MCF 10A (cell line): Measurements from ENCODE around the gene ATF7IP. TPM values are rescaled to one million over a fixed set of nuclear protein-coding genes. Genes with fewer than 3 reads are reported as not detected.

ENCODE experiments used
- BruUV-seq: library from RNA; stranded (reverse); fragments of 400-500 nt; replicated peaks from 2 replicates; lab custom pipeline; 2021; lab: Mats Ljungman, UMichigan
- CTCF ChIA-PET: fragments of 300-600 bp; sonication (Branson Sonifier 250); formaldehyde crosslinking; extraction: SDS; loops from one replicate; lab custom pipeline; 2021; ENCODE audit warnings: antibody characterized with exemption, inconsistent platforms; lab: Yijun Ruan, JAX
- POLR2A ChIA-PET: fragments of 300-600, 350-650 bp; sonication (Branson Sonifier 250); formaldehyde crosslinking; extraction: SDS; loops from one replicate; lab custom pipeline; 2020; ENCODE audit warnings: antibody characterized with exemption, inconsistent platforms; lab: Yijun Ruan, JAX
- DNase-seq: peaks from one replicate; pipeline ENCODE4 v3.0.0-alpha.2; 2018; ENCODE audit not compliant: unreplicated experiment
- H3K27ac Mint-ChIP-seq: one replicate; pipeline ENCODE4 v1.8.0; 2022; ENCODE audit warnings: mild to moderate bottlenecking, low read depth, mixed read lengths; ENCODE audit not compliant: unreplicated experiment
- H3K27me3 Mint-ChIP-seq: one replicate; pipeline ENCODE4 v1.8.0; 2022; ENCODE audit warnings: mixed read lengths; ENCODE audit not compliant: insufficient read depth, unreplicated experiment
- H3K36me3 Mint-ChIP-seq: one replicate; pipeline ENCODE4 v1.8.0; 2022; ENCODE audit warnings: mild to moderate bottlenecking, moderate library complexity, mixed read lengths; ENCODE audit not compliant: insufficient read depth, unreplicated experiment
- H3K4me1 Mint-ChIP-seq: one replicate; pipeline ENCODE4 v1.8.0; 2022; ENCODE audit warnings: mixed read lengths; ENCODE audit not compliant: insufficient read depth, unreplicated experiment
- H3K4me3 Mint-ChIP-seq: one replicate; pipeline ENCODE4 v1.8.0; 2022; ENCODE audit warnings: mild to moderate bottlenecking, moderate library complexity, mixed read lengths; ENCODE audit not compliant: unreplicated experiment
- H3K9me3 Mint-ChIP-seq: one replicate; pipeline ENCODE4 v1.8.0; 2022; ENCODE audit warnings: mixed read lengths; ENCODE audit not compliant: unreplicated experiment
- intact Hi-C: fragments of 100-400 bp; cut with micrococcal nuclease; formaldehyde crosslinking; loops from 2 replicates; pipeline ENCODE4 v1.14.1; 2022
- total RNA-seq: library from RNA; stranded (reverse); gene quantifications from 2 replicates; pipeline ENCODE4 v1.2.3, GENCODE V29; 2022
- TF ChIP-seq, protein P1 (sequence below): fragments of 200-600 bp; IDR thresholded peaks from one replicate; pipeline ENCODE4 v1.8.0; 2022; ENCODE audit warnings: antibody characterized with exemption, mild to moderate bottlenecking; ENCODE audit not compliant: unreplicated experiment

Gene ATF7IP
- total RNA-seq, 1 experiment from 2014 or later, result 29.4 TPM

DNA sequence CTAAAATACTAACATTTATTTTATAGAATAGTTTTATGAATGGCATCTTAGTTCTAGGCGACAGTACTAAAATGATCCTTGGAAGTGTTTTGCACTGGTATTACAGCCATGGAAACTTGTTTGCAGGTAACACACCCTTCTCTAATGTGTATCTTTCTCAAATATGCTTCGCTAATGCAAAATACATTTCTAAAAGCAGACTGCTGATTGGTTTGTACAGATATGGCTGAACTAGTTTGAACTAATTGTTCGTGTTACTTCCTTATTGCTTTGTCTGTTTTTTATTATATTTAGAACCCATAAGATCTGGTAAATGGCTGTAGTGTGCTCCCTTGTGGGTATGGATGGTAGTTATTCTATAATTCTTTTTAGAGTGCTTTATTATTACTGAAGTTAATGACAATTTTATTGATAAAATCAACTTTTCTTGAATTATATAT lies 53.0 kb downstream of the ATF7IP start:
- Mint-ChIP-seq H3K27ac (no peak overlapping the region), H3K9me3 (peaks cover 14% of the 10 kb centered on the region)

DNA sequence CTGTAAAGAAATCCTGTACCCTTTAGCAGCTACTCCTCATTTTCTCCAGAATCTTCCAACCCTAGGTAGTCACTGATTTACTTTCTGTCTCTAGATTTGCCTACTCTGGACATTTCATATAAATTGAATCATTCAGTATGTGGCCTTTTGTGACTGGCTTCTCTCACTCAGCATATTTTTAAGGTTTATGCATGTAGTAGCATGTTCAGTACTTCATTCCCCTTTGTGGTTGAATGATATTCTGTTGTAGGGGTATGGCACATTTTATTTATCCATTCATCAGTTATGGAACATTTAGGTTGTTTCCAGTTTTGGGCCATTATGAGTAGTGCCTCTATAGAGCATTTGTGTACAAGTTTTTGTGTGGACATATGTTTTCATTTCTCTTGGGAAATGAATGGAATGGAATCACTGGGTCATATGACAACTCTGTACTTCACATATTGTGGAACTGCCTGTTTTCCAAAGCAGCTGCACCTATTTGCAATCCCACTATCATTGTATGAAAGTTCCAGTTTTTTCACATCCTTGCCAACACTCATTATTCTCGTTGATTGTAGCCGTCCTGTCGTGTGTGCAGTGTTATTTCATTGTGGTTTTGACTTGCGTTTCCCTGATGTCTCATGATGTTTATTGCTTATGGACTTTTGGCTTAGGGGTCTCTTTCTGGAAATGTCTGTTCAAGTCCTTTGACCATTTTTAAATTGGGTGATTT lies 57.2 kb downstream of the ATF7IP start:
- peaks cover 26% of the 10 kb centered on the region for H3K9me3 Mint-ChIP-seq
- H3K4me3 Mint-ChIP-seq, result no peak overlapping the region
- TF ChIP-seq, protein P1, sequence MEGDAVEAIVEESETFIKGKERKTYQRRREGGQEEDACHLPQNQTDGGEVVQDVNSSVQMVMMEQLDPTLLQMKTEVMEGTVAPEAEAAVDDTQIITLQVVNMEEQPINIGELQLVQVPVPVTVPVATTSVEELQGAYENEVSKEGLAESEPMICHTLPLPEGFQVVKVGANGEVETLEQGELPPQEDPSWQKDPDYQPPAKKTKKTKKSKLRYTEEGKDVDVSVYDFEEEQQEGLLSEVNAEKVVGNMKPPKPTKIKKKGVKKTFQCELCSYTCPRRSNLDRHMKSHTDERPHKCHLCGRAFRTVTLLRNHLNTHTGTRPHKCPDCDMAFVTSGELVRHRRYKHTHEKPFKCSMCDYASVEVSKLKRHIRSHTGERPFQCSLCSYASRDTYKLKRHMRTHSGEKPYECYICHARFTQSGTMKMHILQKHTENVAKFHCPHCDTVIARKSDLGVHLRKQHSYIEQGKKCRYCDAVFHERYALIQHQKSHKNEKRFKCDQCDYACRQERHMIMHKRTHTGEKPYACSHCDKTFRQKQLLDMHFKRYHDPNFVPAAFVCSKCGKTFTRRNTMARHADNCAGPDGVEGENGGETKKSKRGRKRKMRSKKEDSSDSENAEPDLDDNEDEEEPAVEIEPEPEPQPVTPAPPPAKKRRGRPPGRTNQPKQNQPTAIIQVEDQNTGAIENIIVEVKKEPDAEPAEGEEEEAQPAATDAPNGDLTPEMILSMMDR, result no peak
- BruUV-seq, result no TSS peak
- no peaks in the 10 kb centered on the region for H3K27me3 Mint-ChIP-seq
- peaks cover 25% of the 10 kb centered on the region for H3K36me3 Mint-ChIP-seq
- H3K4me1 Mint-ChIP-seq, result no peaks in the 10 kb centered on the region
- CTCF ChIA-PET, result interaction anchor here (0.7 to 0.9 kb wide), 2 partner anchors 17 to 56 kb away, joined by 3 read pairs; no protein-coding TSS in a partner anchor
- POLR2A ChIA-PET, result interaction anchor here (0.6 to 1.2 kb wide), 4 partner anchors 12 to 57 kb away, joined by 3 to 7 read pairs (median 4); partner anchors contain the start of gene ATF7IP
- H3K27ac Mint-ChIP-seq, result no peak overlapping the region
- intact Hi-C loops, result no loop called here
- no peak for DNase-seq

More for the DNA sequence above, 53.0 kb downstream of the ATF7IP start:
- TF ChIP-seq, protein P1, result no peak
- intact Hi-C loops, result loop anchor here (5.0 kb wide), 1 partner anchor 51 kb away; the partner anchor contains the start of gene ATF7IP
- ChIA-PET CTCF (interaction anchor here (0.7 to 1.1 kb wide), 3 partner anchors 46 to 149 kb away, joined by 3 to 5 read pairs (median 3); partner anchors contain the start of gene ATF7IP), POLR2A (interaction anchor here (1.4 to 1.5 kb wide), 2 partner anchors 16 to 53 kb away, joined by 5 to 11 read pairs; partner anchors contain the start of gene ATF7IP)
- Mint-ChIP-seq H3K27me3 (no peaks in the 10 kb centered on the region), H3K36me3 (peaks cover 14% of the 10 kb centered on the region), H3K4me1 (no peaks in the 10 kb centered on the region), H3K4me3 (no peak overlapping the region)
- no peak for DNase-seq
- no TSS peak for BruUV-seq

DNA sequence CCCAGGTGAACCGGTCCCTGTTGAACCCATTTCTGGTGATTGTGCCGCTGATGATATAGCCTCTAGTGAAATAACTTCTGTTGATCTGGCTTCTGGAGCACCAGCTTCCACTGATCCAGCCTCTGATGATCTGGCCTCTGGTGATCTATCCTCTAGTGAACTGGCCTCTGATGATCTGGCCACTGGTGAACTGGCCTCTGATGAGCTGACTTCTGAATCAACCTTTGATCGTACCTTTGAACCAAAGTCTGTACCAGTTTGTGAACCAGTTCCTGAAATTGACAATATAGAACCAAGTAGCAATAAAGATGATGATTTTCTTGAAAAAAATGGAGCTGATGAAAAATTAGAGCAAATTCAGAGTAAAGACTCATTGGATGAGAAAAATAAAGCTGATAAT lies 59.1 kb downstream of the ATF7IP start:
- CTCF ChIA-PET, result interaction anchor here (0.6 to 0.7 kb wide), 2 partner anchors 38 to 688 kb away, joined by 3 read pairs; no protein-coding TSS in a partner anchor
- peaks cover 25% of the 10 kb centered on the region for H3K36me3 Mint-ChIP-seq
- H3K4me3 Mint-ChIP-seq, result no peak overlapping the region
- TF ChIP-seq, protein P1, result no peak
- no peaks in the 10 kb centered on the region for H3K4me1 Mint-ChIP-seq
- no peak for DNase-seq
- H3K9me3 Mint-ChIP-seq, result peaks cover 27% of the 10 kb centered on the region
- no peaks in the 10 kb centered on the region for H3K27me3 Mint-ChIP-seq
- TSS peak; percentile 54 for BruUV-seq
- POLR2A ChIA-PET, result interaction anchor here (1.0 to 1.6 kb wide), 3 partner anchors 13 to 187 kb away, joined by 3 read pairs; no protein-coding TSS in a partner anchor
- intact Hi-C loops, result no loop called here
- H3K27ac Mint-ChIP-seq, result no peak overlapping the region

DNA sequence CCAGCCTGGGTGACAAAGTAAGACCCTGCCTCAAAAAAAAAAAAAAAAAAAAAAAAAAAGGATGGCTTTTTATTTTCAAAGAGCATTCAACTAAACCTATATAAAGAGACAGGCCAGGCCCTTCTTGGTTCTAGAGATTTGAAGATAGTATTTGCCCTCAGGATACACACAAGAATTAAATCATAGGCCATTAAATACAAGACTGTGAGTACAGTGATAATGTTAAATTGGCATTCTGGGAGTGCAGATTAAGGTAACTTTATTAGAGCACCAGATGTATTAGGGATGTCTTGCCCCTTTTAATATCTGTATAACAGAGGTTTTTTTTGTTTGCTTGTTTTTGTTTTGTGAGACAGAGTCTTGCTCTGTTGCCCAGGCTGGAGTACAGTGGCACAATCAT lies 61.3 kb downstream of the ATF7IP start:
- intact Hi-C loops, result no loop called here
- POLR2A ChIA-PET, result interaction anchor here (1.0 kb wide), 1 partner anchor 14 kb away, joined by 4 read pairs; no protein-coding TSS in a partner anchor
- BruUV-seq, result no TSS peak
- CTCF ChIA-PET, result no interaction called here
- no peak for DNase-seq
- TF ChIP-seq, protein P1, result no peak
- H3K4me3 Mint-ChIP-seq, result no peak overlapping the region
- H3K36me3 Mint-ChIP-seq, result peaks cover 25% of the 10 kb centered on the region
- H3K4me1 Mint-ChIP-seq, result no peaks in the 10 kb centered on the region
- peaks cover 32% of the 10 kb centered on the region for H3K9me3 Mint-ChIP-seq
- no peak overlapping the region for H3K27ac Mint-ChIP-seq
- H3K27me3 Mint-ChIP-seq, result no peaks in the 10 kb centered on the region
